HG03045 (cell line): ENCODE measurements around the gene TRIM63.

Experiments used
- ATAC-seq: cut with Tn5 transposase; IDR thresholded peaks from one replicate; pipeline ENCODE4 v1.9.1; 2021; ENCODE audit warnings: mild to moderate bottlenecking, moderate library complexity; ENCODE audit not compliant: unreplicated experiment

The TRIM63 gene

GRCh38 chr1:26058052-26058595, 9.3 kb downstream of the TRIM63 start:
- ATAC-seq = no peak

GRCh38 chr1:26057189-26057588, 10.2 kb downstream of the TRIM63 start:
- ATAC-seq = no peak

GRCh38 chr1:26055041-26055440, 12.4 kb downstream of the TRIM63 start:
- ATAC-seq = no peak

- ATAC-seq = no peak
Measured at GRCh38 chr1:26053718-26054560, 13.5 kb downstream of the TRIM63 start.

- ATAC-seq = no peak
Measured at GRCh38 chr1:26050248-26050640, 17.2 kb downstream of the TRIM63 start.

- no peak for ATAC-seq
Measured at GRCh38 chr1:26049531-26050247, 17.7 kb downstream of the TRIM63 start.

GRCh38 chr1:26047278-26047874, 20.1 kb downstream of the TRIM63 start:
- no peak for ATAC-seq

- ATAC-seq = no peak
Measured at GRCh38 chr1:26046246-26047095, 21.0 kb downstream of the TRIM63 start.

GRCh38 chr1:26045722-26046245, 21.6 kb downstream of the TRIM63 start, which contains the start of gene SLC30A2:
TSS of gene SLC30A2 (minus strand) at chr1:26046118. CDS start at chr1:26045896, 222 bp downstream.
- ATAC-seq = no peak

- ATAC-seq = no peak
Measured at GRCh38 chr1:26044971-26045721, 22.3 kb downstream of the TRIM63 start.

- ATAC-seq = no peak
Measured at GRCh38 chr1:26044414-26044813, 23.0 kb downstream of the TRIM63 start.

- no peak for ATAC-seq
Measured at GRCh38 chr1:26043765-26044164, 23.7 kb downstream of the TRIM63 start.

GRCh38 chr1:26041978-26042377, 25.5 kb downstream of the TRIM63 start:
- no peak for ATAC-seq

- no peak for ATAC-seq
Measured at GRCh38 chr1:26041401-26041800, 26.0 kb downstream of the TRIM63 start.

- no peak for ATAC-seq
Measured at GRCh38 chr1:26038904-26039303, 28.5 kb downstream of the TRIM63 start.

GRCh38 chr1:26038477-26038876, 29.0 kb downstream of the TRIM63 start:
- ATAC-seq = no peak

GRCh38 chr1:26037904-26038303, 29.5 kb downstream of the TRIM63 start:
- ATAC-seq = no peak

- no peak for ATAC-seq
Measured at GRCh38 chr1:26036756-26037281, 30.6 kb downstream of the TRIM63 start.
